Neural crest cell (in vitro differentiated cells): ENCODE results near the gene GLIS1. TPM values are rescaled to one million over a fixed set of nuclear protein-coding genes. Genes with fewer than 3 reads are reported as not detected.

Experiments
- DNase-seq: peaks from one replicate; pipeline ENCODE4 v3.0.0; 2021; ENCODE audit warnings: low read depth, mixed read lengths, low spot score
- H3K27ac Mint-ChIP-seq: one replicate; pipeline ENCODE4 v1.8.0; 2021; ENCODE audit warnings: mild to moderate bottlenecking, mixed read lengths; ENCODE audit not compliant: unreplicated experiment
- H3K27me3 Mint-ChIP-seq: 2 replicates; pipeline ENCODE4 v1.8.0; 2021; ENCODE audit warnings: low read depth, mild to moderate bottlenecking, mixed read lengths
- H3K36me3 Mint-ChIP-seq: 2 replicates; pipeline ENCODE4 v1.8.0; 2021; ENCODE audit warnings: low read depth, mild to moderate bottlenecking, mixed read lengths
- H3K4me1 Mint-ChIP-seq: 2 replicates; pipeline ENCODE4 v1.8.0; 2021; ENCODE audit warnings: mixed read lengths
- H3K4me3 Mint-ChIP-seq: one replicate; pipeline ENCODE4 v1.8.0; 2021; ENCODE audit warnings: mild to moderate bottlenecking, mixed read lengths
- H3K9me3 Mint-ChIP-seq: 2 replicates; pipeline ENCODE4 v1.8.0; 2021; ENCODE audit warnings: mixed read lengths
- CTCF ChIP-seq: fragments of 200-600 bp; sonication (generic); conservative IDR thresholded peaks from 2 replicates; pipeline ENCODE4 v1.5.0; 2021; ENCODE audit warnings: antibody characterized with exemption, mild to moderate bottlenecking
- total RNA-seq: library from RNA; stranded (reverse); gene quantifications from 2 replicates; pipeline ENCODE4 v1.2.1, GENCODE V29; 2021

The GLIS1 gene
- total RNA-seq, 1 donor from 2014 or later: not detected

DNA sequence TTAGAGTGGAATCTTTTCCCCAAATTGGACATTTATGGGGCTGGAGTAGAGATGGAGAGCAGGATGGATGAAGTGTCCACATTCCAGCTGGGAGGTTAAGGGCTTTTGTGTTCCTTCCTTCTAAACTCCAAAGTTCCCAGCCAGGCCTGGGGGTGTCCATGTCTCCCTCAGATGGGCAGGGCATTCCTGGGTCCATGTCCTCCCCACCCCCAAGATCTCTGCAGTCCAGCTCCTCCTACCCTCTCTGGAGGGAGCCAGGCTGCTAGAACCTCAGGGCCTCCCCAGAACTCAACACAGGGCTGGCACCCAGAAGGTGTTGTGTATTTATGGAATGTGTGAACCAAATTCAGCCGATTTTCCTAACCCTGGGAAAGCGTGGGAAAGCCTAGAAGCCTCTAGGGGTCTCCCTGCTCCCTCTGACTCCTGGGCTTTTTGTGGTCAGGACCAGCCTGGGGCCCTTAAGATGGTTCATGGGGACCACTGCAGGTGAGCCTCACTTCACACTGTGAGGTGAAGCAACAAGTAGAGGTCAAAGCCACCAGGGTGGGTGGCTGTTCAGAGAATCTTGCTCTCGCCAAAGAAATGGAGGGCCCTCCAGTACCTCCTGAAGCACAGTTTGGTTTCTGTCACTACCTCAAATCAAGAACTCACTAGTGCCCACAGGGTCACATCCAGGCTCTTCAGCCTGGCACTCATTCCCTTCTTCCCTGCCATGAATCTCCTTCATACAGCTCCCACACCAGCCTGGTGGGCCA, 54.8 kb downstream of the GLIS1 start:
- Mint-ChIP-seq H3K4me3 (no peak overlapping the region), H3K36me3 (no peaks in the 10 kb centered on the region), H3K27ac (no peak overlapping the region), H3K4me1 (peaks cover 22% of the 10 kb centered on the region), H3K27me3 (peaks cover 41% of the 10 kb centered on the region), H3K9me3 (no peaks in the 10 kb centered on the region)
- no peak for DNase-seq
- TF ChIP-seq CTCF: no peak

- H3K27me3 Mint-ChIP-seq: peaks cover 39% of the 10 kb centered on the region
- H3K4me1 Mint-ChIP-seq: peaks cover 22% of the 10 kb centered on the region
- no peak for TF ChIP-seq CTCF
- H3K9me3 Mint-ChIP-seq: no peaks in the 10 kb centered on the region
- H3K4me3 Mint-ChIP-seq: no peak overlapping the region
- no peak overlapping the region for H3K27ac Mint-ChIP-seq
- no peaks in the 10 kb centered on the region for H3K36me3 Mint-ChIP-seq
- no peak for DNase-seq
Measured at GRCh38 chr1:53682881-53683280, 56.1 kb downstream of the GLIS1 start.

DNA sequence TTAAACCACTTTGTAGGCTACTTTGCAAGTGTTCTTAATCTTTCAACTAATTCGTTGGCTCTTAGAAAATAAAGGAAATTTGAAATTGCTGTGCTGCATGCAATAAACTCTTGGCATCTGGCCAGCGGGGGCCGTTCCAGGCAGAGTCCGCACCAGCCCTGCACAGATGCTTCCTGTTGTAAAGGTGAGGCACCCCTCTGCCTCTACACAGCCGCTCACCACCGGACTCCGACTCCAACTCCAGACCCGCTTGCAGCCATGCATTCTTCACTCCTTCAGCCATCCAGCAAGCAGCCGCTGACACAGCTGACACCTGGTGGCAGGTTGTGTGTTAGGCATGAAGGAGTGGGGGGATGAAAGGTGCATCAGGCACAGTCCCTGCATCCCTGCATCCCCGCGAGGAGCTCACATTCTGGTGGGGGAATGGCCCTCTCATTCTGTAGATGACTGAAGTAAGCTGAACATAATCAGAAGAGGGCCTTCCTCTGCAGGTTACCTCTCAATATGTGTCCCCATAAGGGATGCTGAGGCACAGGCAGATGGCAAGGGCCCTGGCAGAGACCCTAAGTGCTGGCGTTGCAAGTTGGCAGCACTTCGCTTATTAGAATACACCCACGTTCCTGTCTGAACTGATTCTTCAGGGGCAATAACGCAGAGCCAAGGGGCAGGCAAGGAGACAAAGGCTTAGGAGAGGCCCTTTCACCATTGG, 56.8 kb downstream of the GLIS1 start:
- Mint-ChIP-seq H3K4me3 (no peak overlapping the region), H3K27me3 (peaks cover 38% of the 10 kb centered on the region), H3K36me3 (no peaks in the 10 kb centered on the region), H3K27ac (no peak overlapping the region), H3K4me1 (peaks cover 22% of the 10 kb centered on the region), H3K9me3 (no peaks in the 10 kb centered on the region)
- peak; percentile 20 for DNase-seq
- TF ChIP-seq CTCF: peak; percentile 67

GRCh38 chr1:53681351-53681976, 57.5 kb downstream of the GLIS1 start:
- Mint-ChIP-seq H3K27ac (no peak overlapping the region), H3K27me3 (peaks cover 36% of the 10 kb centered on the region), H3K4me3 (no peak overlapping the region), H3K4me1 (peaks cover 22% of the 10 kb centered on the region), H3K9me3 (no peaks in the 10 kb centered on the region), H3K36me3 (no peaks in the 10 kb centered on the region)
- no peak for DNase-seq
- TF ChIP-seq CTCF: no peak

DNA sequence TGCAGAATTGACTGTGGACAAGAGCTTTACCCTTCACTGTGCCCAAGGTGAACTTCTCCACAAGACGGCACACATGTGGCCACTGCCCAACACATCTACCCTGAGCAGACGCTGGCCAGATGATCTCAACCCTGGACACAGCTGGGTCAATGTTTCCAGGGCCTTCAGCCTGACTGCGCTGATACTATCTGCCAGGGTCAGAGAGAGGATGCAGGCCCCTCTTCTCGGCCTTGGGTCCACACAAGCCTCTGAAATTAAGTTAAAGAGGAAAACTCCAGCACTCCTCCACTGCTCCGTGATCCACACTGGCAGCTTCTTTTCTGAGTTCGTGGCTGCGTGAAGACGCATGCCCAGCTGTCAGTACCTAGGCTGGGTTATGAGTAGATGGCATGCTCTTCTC, 58.1 kb downstream of the GLIS1 start:
- peaks cover 19% of the 10 kb centered on the region for H3K4me1 Mint-ChIP-seq

More for the DNA sequence above, 58.1 kb downstream of the GLIS1 start:
- Mint-ChIP-seq H3K9me3 (no peaks in the 10 kb centered on the region), H3K27ac (no peak overlapping the region), H3K4me3 (no peak overlapping the region), H3K27me3 (peaks cover 30% of the 10 kb centered on the region), H3K36me3 (no peaks in the 10 kb centered on the region)
- no peak for DNase-seq
- TF ChIP-seq CTCF: no peak
